OCI-LY3 (cell line): ENCODE measurements around the gene CST5.
"Not testable (repeated sequence)": the region's sequence is repeated elsewhere in the genome, so short reads cannot be mapped to it uniquely, and the experiment has no call there.

Source experiments
- H2AFZ ChIP-seq: fragments of 200-600, 300-600 bp; shearing (Covaris generic); 2 replicates; pipeline ENCODE4 v1.6.0; 2014; ENCODE audit warnings: antibody characterized with exemption, low read depth, low read length
- H3K27ac ChIP-seq: fragments of 200-600, 300-600 bp; sonication (generic); 2 replicates; pipeline ENCODE4 v1.5.1; 2014; ENCODE audit warnings: mild to moderate bottlenecking, low read length, moderate library complexity, mixed read lengths
- H3K27me3 ChIP-seq: fragments of 200-600, 300-600 bp; sonication (generic); 2 replicates; pipeline ENCODE4 v1.6.1; 2014; ENCODE audit warnings: low read depth, low read length, mixed read lengths
- H3K36me3 ChIP-seq: fragments of 200-600, 300-600 bp; sonication (generic); replicated peaks from 2 replicates; pipeline ENCODE3; 2014; ENCODE audit warnings: low read depth, low read length, mixed read lengths
- H3K4me1 ChIP-seq: fragments of 300-600, 200-600 bp; sonication (generic); 2 replicates; pipeline ENCODE4 v1.6.1; 2014; ENCODE audit warnings: low read length, mixed read lengths
- H3K4me2 ChIP-seq: fragments of 200-600, 300-600 bp; sonication (generic); 2 replicates; pipeline ENCODE4 v1.6.1; 2014; ENCODE audit warnings: low read length, mixed read lengths
- H3K4me3 ChIP-seq: fragments of 300-600, 200-600 bp; sonication (generic); 2 replicates; pipeline ENCODE4 v1.5.1; 2014; ENCODE audit warnings: antibody characterized with exemption, mild to moderate bottlenecking, low read length, moderate library complexity
- H3K79me2 ChIP-seq: fragments of 300-600, 200-600 bp; shearing (Covaris generic); 2 replicates; pipeline ENCODE4 v1.6.1; 2014; ENCODE audit warnings: mild to moderate bottlenecking, low read length, mixed read lengths
- H3K9ac ChIP-seq: fragments of 300-600, 200-600 bp; shearing (Covaris generic); 2 replicates; pipeline ENCODE4 v1.6.0; 2014; ENCODE audit warnings: mild to moderate bottlenecking, low read length, moderate library complexity
- H3K9me3 ChIP-seq: fragments of 200-600, 300-600 bp; shearing (Covaris generic); 2 replicates; pipeline ENCODE4 v1.6.1; 2014; ENCODE audit warnings: low read length, mixed read lengths; ENCODE audit not compliant: insufficient read depth
- H4K20me1 ChIP-seq: fragments of 200-600, 300-600 bp; sonication (generic); 2 replicates; pipeline ENCODE4 v1.6.1; 2016; ENCODE audit warnings: low read length, mixed read lengths; ENCODE audit not compliant: insufficient read depth
- EZH2phosphoT487 ChIP-seq: fragments of 200-600 bp; shearing (Covaris generic); IDR thresholded peaks from 2 replicates; pipeline ENCODE4 v1.6.1; 2018; ENCODE audit warnings: antibody characterized with exemption, mixed run types, low read depth
- TF ChIP-seq, protein P1 (sequence below): fragments of 200-600, 300-600 bp; sonication (generic); IDR thresholded peaks from 2 replicates; pipeline ENCODE4 v1.5.1; 2014; ENCODE audit warnings: antibody characterized with exemption, low read length, low read depth

The CST5 gene

DNA sequence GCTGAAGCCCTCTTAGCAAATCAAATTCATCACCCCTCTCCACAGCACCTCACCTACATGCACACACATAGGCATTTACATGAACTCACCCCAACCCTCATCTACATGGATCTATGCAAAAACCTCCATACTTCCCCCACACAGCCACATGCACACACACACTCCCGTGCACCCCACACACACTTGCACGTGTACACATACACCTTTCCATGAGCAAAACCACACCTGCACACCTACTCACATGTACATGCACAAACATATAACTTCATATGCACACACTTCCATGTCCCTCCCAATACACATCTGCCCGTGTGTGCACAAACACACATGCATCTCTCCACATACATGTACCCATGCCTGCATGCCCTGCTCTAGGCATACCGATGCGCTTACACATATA lies 23.3 kb downstream of the CST5 start:
- H3K4me1 ChIP-seq: no peaks in the 10 kb centered on the region
- H3K4me2 ChIP-seq: no peak overlapping the region
- H3K79me2 ChIP-seq: no peaks in the 10 kb centered on the region
- no peaks in the 10 kb centered on the region for H4K20me1 ChIP-seq
- H3K36me3 ChIP-seq: no peaks in the 10 kb centered on the region
- H3K27ac ChIP-seq: no peak overlapping the region
- H3K27me3 ChIP-seq: peaks cover 5% of the 10 kb centered on the region; the same call in 1 of the 2 replicates
- H3K9ac ChIP-seq: no peak overlapping the region
- no peak overlapping the region for H2AFZ ChIP-seq
- no peaks in the 10 kb centered on the region for H3K9me3 ChIP-seq
- no peak overlapping the region for H3K4me3 ChIP-seq
- TF ChIP-seq, protein P1, sequence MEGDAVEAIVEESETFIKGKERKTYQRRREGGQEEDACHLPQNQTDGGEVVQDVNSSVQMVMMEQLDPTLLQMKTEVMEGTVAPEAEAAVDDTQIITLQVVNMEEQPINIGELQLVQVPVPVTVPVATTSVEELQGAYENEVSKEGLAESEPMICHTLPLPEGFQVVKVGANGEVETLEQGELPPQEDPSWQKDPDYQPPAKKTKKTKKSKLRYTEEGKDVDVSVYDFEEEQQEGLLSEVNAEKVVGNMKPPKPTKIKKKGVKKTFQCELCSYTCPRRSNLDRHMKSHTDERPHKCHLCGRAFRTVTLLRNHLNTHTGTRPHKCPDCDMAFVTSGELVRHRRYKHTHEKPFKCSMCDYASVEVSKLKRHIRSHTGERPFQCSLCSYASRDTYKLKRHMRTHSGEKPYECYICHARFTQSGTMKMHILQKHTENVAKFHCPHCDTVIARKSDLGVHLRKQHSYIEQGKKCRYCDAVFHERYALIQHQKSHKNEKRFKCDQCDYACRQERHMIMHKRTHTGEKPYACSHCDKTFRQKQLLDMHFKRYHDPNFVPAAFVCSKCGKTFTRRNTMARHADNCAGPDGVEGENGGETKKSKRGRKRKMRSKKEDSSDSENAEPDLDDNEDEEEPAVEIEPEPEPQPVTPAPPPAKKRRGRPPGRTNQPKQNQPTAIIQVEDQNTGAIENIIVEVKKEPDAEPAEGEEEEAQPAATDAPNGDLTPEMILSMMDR: no peak
- TF ChIP-seq EZH2phosphoT487: no peak

DNA sequence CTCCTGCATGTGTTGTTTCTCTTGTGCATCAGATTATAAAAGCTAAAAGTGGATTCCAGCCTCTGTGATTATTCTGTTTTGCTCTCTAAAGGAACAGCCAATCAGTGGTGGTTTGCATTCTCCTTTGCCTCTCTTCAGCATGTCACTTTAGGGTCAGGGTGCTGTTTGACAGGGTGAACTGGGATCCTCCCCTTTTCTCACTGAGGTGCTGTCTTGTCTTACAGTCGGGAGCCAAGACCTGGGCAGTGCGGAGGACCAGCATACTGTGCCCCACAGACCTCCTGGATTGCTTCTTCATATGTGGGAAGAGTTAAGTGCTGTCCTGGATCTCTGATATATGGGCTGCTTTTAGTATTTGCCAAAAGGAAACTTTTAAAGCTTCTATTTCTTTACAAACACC lies 37.9 kb downstream of the CST5 start:
- H3K36me3 ChIP-seq: no peaks in the 10 kb centered on the region
- no peak overlapping the region for H2AFZ ChIP-seq
- TF ChIP-seq EZH2phosphoT487: no peak
- TF ChIP-seq, protein P1: no peak
- H3K4me2 ChIP-seq: no peak overlapping the region
- peaks cover 23% of the 10 kb centered on the region for H3K27me3 ChIP-seq
- H4K20me1 ChIP-seq: no peaks in the 10 kb centered on the region
- H3K4me3 ChIP-seq: no peak overlapping the region
- H3K27ac ChIP-seq: no peak overlapping the region
- H3K9ac ChIP-seq: no peak overlapping the region
- H3K4me1 ChIP-seq: no peaks in the 10 kb centered on the region
- H3K79me2 ChIP-seq: no peaks in the 10 kb centered on the region
- no peaks in the 10 kb centered on the region for H3K9me3 ChIP-seq

DNA sequence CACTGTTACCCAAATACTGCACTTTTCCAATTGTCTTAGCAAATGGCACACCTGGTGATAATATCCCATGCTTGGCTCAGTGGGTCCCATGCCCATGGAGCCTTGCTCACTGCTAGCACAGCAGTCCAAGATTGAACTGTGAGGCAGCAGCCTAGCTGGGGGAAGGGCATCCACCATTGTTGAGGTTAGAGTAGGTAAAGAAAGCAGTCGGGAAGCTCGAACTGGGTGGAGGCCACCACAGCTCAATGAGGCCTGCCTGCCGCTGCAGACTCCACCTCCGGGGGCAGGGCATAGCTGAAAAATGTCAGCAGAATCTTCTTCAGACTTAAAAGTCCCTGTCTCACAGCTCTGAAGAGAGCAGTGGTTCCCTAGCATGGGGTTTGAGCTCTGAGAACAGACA lies 43.8 kb downstream of the CST5 start:
- H3K4me2 ChIP-seq: no peak overlapping the region
- no peak for TF ChIP-seq EZH2phosphoT487
- TF ChIP-seq, protein P1: no peak
- no peaks in the 10 kb centered on the region for H4K20me1 ChIP-seq
- H3K27me3 ChIP-seq: peaks cover 14% of the 10 kb centered on the region; the same call in 1 of the 2 replicates
- H3K4me3 ChIP-seq: no peak overlapping the region
- no peaks in the 10 kb centered on the region for H3K9me3 ChIP-seq
- H2AFZ ChIP-seq: no peak overlapping the region
- H3K79me2 ChIP-seq: no peaks in the 10 kb centered on the region
- no peak overlapping the region for H3K27ac ChIP-seq
- no peaks in the 10 kb centered on the region for H3K36me3 ChIP-seq
- no peaks in the 10 kb centered on the region for H3K4me1 ChIP-seq
- no peak overlapping the region for H3K9ac ChIP-seq

DNA sequence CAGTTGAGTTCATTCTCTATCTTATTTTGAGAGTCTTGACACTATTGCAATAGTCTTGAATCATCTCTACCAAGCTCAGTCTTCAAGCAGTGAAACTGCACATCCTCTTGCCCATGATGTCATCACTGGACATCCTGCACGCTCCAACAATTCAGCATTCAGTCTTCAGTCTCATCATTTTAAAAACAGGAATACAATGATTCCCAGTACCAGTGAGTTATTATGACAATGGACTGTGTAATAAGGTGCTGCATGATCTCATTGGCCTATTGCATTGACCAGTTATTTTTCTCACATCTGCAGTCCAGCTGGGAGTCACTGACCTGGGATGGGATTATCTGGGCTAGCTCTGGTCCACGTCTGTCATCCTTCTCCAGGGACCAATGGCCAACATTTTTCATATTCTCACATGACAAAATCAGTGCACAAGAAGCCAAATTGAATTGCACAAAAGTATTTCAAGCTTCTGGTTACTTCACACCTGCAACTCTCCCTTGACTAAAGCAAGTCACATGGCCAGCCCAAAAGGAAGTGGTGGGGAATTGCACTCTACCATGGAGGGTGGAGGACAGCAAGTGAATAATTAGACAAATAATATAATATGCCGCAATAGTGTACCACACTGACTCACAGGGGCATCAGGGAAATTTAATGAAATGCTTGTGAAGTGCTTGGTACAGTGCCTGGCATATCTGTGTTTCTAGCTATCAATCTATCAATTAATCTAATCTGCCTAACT lies 46.6 kb downstream of the CST5 start:
- Histone ChIP-seq H3K9ac (no peak overlapping the region), H4K20me1 (no peaks in the 10 kb centered on the region), H3K4me2 (no peak overlapping the region), H2AFZ (no peak overlapping the region), H3K27me3 (peaks cover 21% of the 10 kb centered on the region; the same call in 1 of the 2 replicates), H3K27ac (no peak overlapping the region), H3K79me2 (no peaks in the 10 kb centered on the region), H3K36me3 (no peaks in the 10 kb centered on the region), H3K4me3 (no peak overlapping the region), H3K4me1 (no peaks in the 10 kb centered on the region), H3K9me3 (no peaks in the 10 kb centered on the region)
- no peak for TF ChIP-seq EZH2phosphoT487
- TF ChIP-seq, protein P1: no peak

DNA sequence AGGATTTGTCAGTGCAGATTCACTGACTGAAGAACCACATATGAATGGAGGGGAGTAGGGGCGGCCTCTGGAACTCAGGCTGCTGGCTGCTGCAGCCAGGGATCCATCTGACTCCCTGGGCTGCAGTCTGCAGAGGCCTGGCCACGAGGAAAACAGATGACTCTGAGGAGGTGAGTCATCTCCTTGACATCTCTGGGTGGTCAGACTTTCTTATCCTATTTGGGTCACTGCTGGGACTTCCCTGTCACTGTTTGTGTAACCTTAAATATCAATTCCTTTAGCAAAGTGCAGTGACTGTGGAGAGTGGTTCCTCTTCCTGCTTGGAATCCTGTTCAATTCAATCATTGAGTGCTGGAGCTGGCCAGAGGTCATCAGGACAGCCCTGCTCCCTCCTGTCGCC lies 47.6 kb downstream of the CST5 start:
- not testable (repeated sequence) for H3K4me3 ChIP-seq, H3K27ac ChIP-seq, H3K9ac ChIP-seq, H3K4me1 ChIP-seq, H3K4me2 ChIP-seq, H2AFZ ChIP-seq, H3K36me3 ChIP-seq, H3K79me2 ChIP-seq, H3K9me3 ChIP-seq, H4K20me1 ChIP-seq
- peaks cover 21% of the 10 kb centered on the region; the same call in 1 of the 2 replicates for H3K27me3 ChIP-seq
